Measurements from ENCODE around the gene C1orf159.
A peak's percentile ranks its signal among the peaks of the same experiment; 100 is the strongest.
"Not testable (repeated sequence)": the region's sequence is repeated elsewhere in the genome, so short reads cannot be mapped to it uniquely, and the experiment has no call there.

C1orf159 gene

GRCh38 chr1:1080122-1080757 is 35.6 kb downstream of the C1orf159 start:
- DNase-seq: peak in 6 of 14 donors; percentile 8 to 45 (median 13)

GRCh38 chr1:1079408-1080121 is 36.3 kb downstream of the C1orf159 start:
- DNase-seq: no peak

GRCh38 chr1:1077396-1077795 is 38.5 kb downstream of the C1orf159 start:
- not testable (repeated sequence) for DNase-seq

- no peak for DNase-seq
These were observed 40.5 kb downstream of the C1orf159 start for GRCh38 chr1:1075148-1075935.

- DNase-seq: no peak
These were observed 41.2 kb downstream of the C1orf159 start for GRCh38 chr1:1074631-1075147.

- DNase-seq: no peak
These were observed 41.9 kb downstream of the C1orf159 start, which contains the start of gene RNF223 for GRCh38 chr1:1073743-1074587. RNF223 (minus strand) TSS chr1:1074306; CDS start chr1:1072566, 1,740 bp downstream.

GRCh38 chr1:1072849-1073742 is 42.8 kb downstream of the C1orf159 start:
- no peak for DNase-seq

- no peak for DNase-seq
These were observed 43.5 kb downstream of the C1orf159 start for GRCh38 chr1:1072299-1072848.

GRCh38 chr1:1071486-1072298 is 44.2 kb downstream of the C1orf159 start:
- no peak for DNase-seq

- DNase-seq: no peak
These were observed 45.9 kb downstream of the C1orf159 start for GRCh38 chr1:1069711-1070676.

- peak in 9 of 14 donors; percentile 1 to 35 (median 12) for DNase-seq
These were observed 46.7 kb downstream of the C1orf159 start for GRCh38 chr1:1069056-1069710.

- DNase-seq: no peak
These were observed 47.3 kb downstream of the C1orf159 start for GRCh38 chr1:1068517-1069055.

GRCh38 chr1:1067860-1068516 is 47.9 kb downstream of the C1orf159 start:
- DNase-seq: no peak

GRCh38 chr1:1067284-1067859 is 48.5 kb downstream of the C1orf159 start:
- no peak for DNase-seq

GRCh38 chr1:1066403-1067283 is 49.2 kb downstream of the C1orf159 start:
- DNase-seq: no peak

GRCh38 chr1:1065940-1066304 is 50.0 kb downstream of the C1orf159 start:
- not testable (repeated sequence) for DNase-seq
